Upper lobe of left lung (tissue), 6 donors: Measurements from ENCODE around the gene SMC5. TPM values are rescaled to one million over a fixed set of nuclear protein-coding genes. Genes with fewer than 3 reads are reported as not detected.

Experiments used
- ATAC-seq, 2 donors: fragments of 200-7000 bp; cut with Tn5 transposase; one replicate each; pipeline ENCODE4 v1.9.1; 2022; ENCODE audit warnings: mild to moderate bottlenecking in 2 of 2, moderate library complexity in 2 of 2; ENCODE audit not compliant: low FRiP score in 2 of 2
- DNase-seq, 2 donors: peaks; one replicate each; pipeline ENCODE4 v3.0.0-alpha.2; 2019 to 2020
- H3K27ac ChIP-seq, 4 donors: fragments of 200-600 bp; sonication (generic); one replicate each; pipeline ENCODE4 v1.5.1; 2016 to 2019
- H3K27me3 ChIP-seq, 4 donors: fragments of 200-600 bp; sonication (generic); one replicate each; pipeline ENCODE4 v1.5.1; 2017 to 2019
- H3K36me3 ChIP-seq, 4 donors: fragments of 200-600 bp; sonication (generic); one replicate each; pipeline ENCODE4 v1.5.1; 2016 to 2019
- H3K4me1 ChIP-seq, 4 donors: fragments of 200-600 bp; sonication (generic); one replicate each; pipeline ENCODE4 v1.5.1; 2018 to 2019
- H3K4me3 ChIP-seq, 4 donors: fragments of 200-600 bp; sonication (generic); one replicate each; pipeline ENCODE4 v1.5.1; 2017 to 2019; ENCODE audit warnings: mild to moderate bottlenecking in 2 of 4, moderate library complexity in 1 of 4
- H3K9me3 ChIP-seq, 4 donors: fragments of 200-600 bp; sonication (generic); one replicate each; pipeline ENCODE4 v1.5.1; 2018 to 2019
- CTCF ChIP-seq, 6 experiments: fragments of 450-650 bp in 4 of 6; fragments of 200-600 bp in 2 of 6; sonication (generic) in 2 of 6; IDR thresholded peaks; one replicate each; pipeline ENCODE4 v1.5.1; 2016 to 2019; ENCODE audit warnings: antibody characterized with exemption in 6 of 6
- EP300 ChIP-seq, 4 donors: sonication (generic); formaldehyde crosslinking; IDR thresholded peaks; one replicate each; pipeline ENCODE4 v1.5.1; 2017; ENCODE audit warnings: antibody characterized with exemption in 4 of 4, control low read depth in 2 of 4
- POLR2A ChIP-seq, 4 donors: fragments of 450-650 bp; IDR thresholded peaks; one replicate each; pipeline ENCODE4 v1.5.1; 2016 to 2017; ENCODE audit warnings: antibody characterized with exemption in 4 of 4, mild to moderate bottlenecking in 2 of 4
- POLR2AphosphoS5 ChIP-seq, 2 donors: sonication (generic); formaldehyde crosslinking; IDR thresholded peaks; one replicate each; pipeline ENCODE4 v1.5.1; 2017; ENCODE audit warnings: antibody characterized with exemption in 2 of 2
- WGBS, 2 donors: methylation state at CpG; one replicate each; pipeline ENCODE4 v1.1.5; 2017 to 2018; 5-methylcytosine and 5-hydroxymethylcytosine counted together
- total RNA-seq, 6 donors: library from RNA; depleted of rRNA in 4 of 6; stranded (reverse); fragments of >200 nt in 4 of 6; gene quantifications; one replicate each; pipeline versions ENCODE4 v1.1.0 to v1.2.1, GENCODE V29; 2016 to 2021
- donor health status: DM: no; HTN: no; CAD: no; lungs with moderate emphysema.
- donor health status: DM: no; HTN: yes; CAD: no; lungs with severe emphysema.

The SMC5 gene
- total RNA-seq, 6 donors from 2014 or later, result 18.8 to 60.7 (median 28.2) TPM

DNA sequence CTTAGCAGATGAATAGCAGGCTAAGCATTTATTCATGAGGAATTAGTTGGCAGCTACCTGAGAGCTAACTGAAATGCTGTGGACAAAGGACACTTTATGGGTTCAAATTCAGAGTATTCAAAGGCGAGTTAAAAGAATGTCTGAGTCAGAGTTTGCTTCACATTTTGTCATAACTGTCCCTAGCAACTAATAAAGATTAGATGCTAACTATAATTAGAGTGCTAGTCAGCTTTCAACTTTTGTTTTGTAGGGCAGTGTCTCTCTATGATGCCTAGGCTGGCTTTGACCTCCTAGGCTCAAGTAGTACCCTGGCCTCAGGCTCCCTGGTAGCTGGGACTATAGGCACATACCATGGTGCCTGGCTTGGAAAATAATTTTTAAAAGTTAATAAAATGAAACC, 4.6 kb downstream of the SMC5 start:
- H3K4me3 ChIP-seq, result no peak overlapping the region
- no peaks in the 10 kb centered on the region for H3K27me3 ChIP-seq
- peaks cover 9 to 51% (median 12%) of the 10 kb centered on the region in 4 donors for H3K36me3 ChIP-seq
- H3K27ac ChIP-seq, result peak overlapping the region in 2 of 4 donors; percentile 29 to 35
- TF ChIP-seq EP300 (IDR thresholded peaks at IDR 0.05), result no peak
- no peak for TF ChIP-seq POLR2A (IDR thresholded peaks at IDR 0.05)
- no peak for TF ChIP-seq POLR2AphosphoS5 (IDR thresholded peaks at IDR 0.05)
- no peak for TF ChIP-seq CTCF (IDR thresholded peaks at IDR 0.05)
- H3K9me3 ChIP-seq, result no peaks in the 10 kb centered on the region
- 59 to 73% methylated on average over 1 of the region's 1 CpG for WGBS, 2 donors
- ATAC-seq (no peak), DNase-seq (no peak)
- peaks cover 27 to 40% (median 35%) of the 10 kb centered on the region in 4 donors for H3K4me1 ChIP-seq

- Histone ChIP-seq H3K27ac (no peak overlapping the region), H3K4me1 (peaks cover 0 to 10% (median 2%) of the 10 kb centered on the region in 4 donors), H3K4me3 (no peak overlapping the region), H3K9me3 (no peaks in the 10 kb centered on the region), H3K36me3 (peaks cover 3 to 46% (median 17%) of the 10 kb centered on the region in 4 donors), H3K27me3 (no peaks in the 10 kb centered on the region)
- ATAC-seq (no peak), DNase-seq (no peak)
- 87 to 97% methylated on average over 2 of the region's 2 CpGs for WGBS, 2 donors
- no peak for TF ChIP-seq CTCF (IDR thresholded peaks at IDR 0.05)
- TF ChIP-seq EP300 (IDR thresholded peaks at IDR 0.05), result no peak
- no peak for TF ChIP-seq POLR2AphosphoS5 (IDR thresholded peaks at IDR 0.05)
- TF ChIP-seq POLR2A (IDR thresholded peaks at IDR 0.05), result no peak
These were observed 19.5 kb downstream of the SMC5 start for GRCh38 chr9:70278305-70278704.

GRCh38 chr9:70283848-70284247, 25.1 kb downstream of the SMC5 start:
- H3K27ac ChIP-seq, result peak overlapping the region in 1 of 4 donors; percentile 56
- WGBS, 2 donors, result 88 to 92% methylated on average over 1 of the region's 1 CpG
- ATAC-seq, result no peak
- peaks cover 3 to 87% (median 19%) of the 10 kb centered on the region in 4 donors for H3K36me3 ChIP-seq
- no peak for DNase-seq
- H3K4me1 ChIP-seq, result peaks cover 0 to 13% (median 3%) of the 10 kb centered on the region in 4 donors
- no peak for TF ChIP-seq EP300 (IDR thresholded peaks at IDR 0.05)
- H3K27me3 ChIP-seq, result no peaks in the 10 kb centered on the region
- H3K9me3 ChIP-seq, result no peaks in the 10 kb centered on the region
- H3K4me3 ChIP-seq, result no peak overlapping the region

DNA sequence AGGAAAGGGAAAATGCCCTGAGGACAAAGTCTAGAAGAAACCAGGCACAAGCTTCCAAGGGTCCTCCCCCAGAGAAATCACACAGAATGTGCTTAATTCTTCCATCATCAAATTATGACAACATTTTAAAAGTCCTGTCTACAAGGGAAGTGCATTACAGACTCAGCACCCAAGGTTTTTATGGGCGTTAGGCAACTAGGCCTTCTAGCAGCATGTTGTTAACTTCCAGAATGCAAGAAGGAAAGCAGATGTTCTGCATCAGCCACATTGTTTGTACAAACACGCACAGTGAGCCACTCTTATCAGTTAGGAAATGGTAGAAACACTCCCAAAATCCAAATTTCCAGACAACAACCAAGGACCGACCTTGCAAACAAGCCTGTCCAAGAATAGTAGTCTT, 26.5 kb downstream of the SMC5 start:
- 60 to 62% methylated on average over 3 of the region's 3 CpGs for WGBS, 2 donors
- peak in 1 of 2 donors; percentile 58 for ATAC-seq
- H3K9me3 ChIP-seq, result no peaks in the 10 kb centered on the region
- peak overlapping the region in 2 of 4 donors; percentile 46 to 56 for H3K27ac ChIP-seq
- H3K27me3 ChIP-seq, result no peaks in the 10 kb centered on the region
- peaks cover 0 to 13% (median 3%) of the 10 kb centered on the region in 4 donors for H3K4me1 ChIP-seq
- DNase-seq, result no peak
- H3K36me3 ChIP-seq, result peaks cover 3 to 73% (median 17%) of the 10 kb centered on the region in 4 donors
- peak in 1 of 2 donors; percentile 25 for TF ChIP-seq POLR2AphosphoS5 (IDR thresholded peaks at IDR 0.05)
- no peak for TF ChIP-seq EP300 (IDR thresholded peaks at IDR 0.05)
- no peak overlapping the region for H3K4me3 ChIP-seq

DNA sequence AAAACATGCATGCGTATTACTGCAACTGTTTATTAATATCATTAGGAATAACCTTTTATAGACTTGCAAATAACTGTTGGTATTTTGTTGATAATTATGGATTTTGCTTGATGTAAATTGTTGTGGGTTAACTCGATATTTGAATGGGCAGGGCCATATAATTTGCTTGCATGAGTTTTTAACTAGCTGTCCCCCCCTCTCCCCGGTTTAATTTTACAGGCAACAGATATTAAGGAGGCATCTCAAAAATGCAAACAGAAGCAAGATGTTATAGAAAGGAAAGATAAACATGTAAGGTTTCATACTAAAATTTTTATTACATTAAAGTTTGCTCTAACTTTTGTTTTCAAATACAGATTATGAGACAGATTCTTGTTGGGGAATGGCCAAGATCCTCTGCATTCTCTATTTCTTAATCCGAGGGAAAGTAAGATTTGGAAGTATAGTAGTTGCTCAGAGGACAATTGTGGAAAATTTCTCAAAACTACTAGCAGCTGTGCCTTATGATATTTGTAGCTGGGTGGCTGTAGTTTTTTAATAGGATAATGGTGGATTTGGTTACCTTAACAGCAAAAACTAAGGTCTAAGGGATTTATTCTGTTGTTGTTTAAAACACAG, 27.3 kb downstream of the SMC5 start:
- Histone ChIP-seq H3K9me3 (no peaks in the 10 kb centered on the region), H3K36me3 (peaks cover 3 to 69% (median 10%) of the 10 kb centered on the region in 4 donors), H3K27me3 (no peaks in the 10 kb centered on the region), H3K4me3 (no peak overlapping the region), H3K4me1 (peaks cover 0 to 13% (median 3%) of the 10 kb centered on the region in 4 donors), H3K27ac (peak overlapping the region in 1 of 4 donors; percentile 32)
- ATAC-seq (no peak), DNase-seq (no peak)
- TF ChIP-seq CTCF (IDR thresholded peaks at IDR 0.05), result no peak
- no peak for TF ChIP-seq EP300 (IDR thresholded peaks at IDR 0.05)
- TF ChIP-seq POLR2A (IDR thresholded peaks at IDR 0.05), result no peak
- TF ChIP-seq POLR2AphosphoS5 (IDR thresholded peaks at IDR 0.05), result no peak
- WGBS, 2 donors, result 78 to 80% methylated on average over 4 of the region's 4 CpGs

DNA sequence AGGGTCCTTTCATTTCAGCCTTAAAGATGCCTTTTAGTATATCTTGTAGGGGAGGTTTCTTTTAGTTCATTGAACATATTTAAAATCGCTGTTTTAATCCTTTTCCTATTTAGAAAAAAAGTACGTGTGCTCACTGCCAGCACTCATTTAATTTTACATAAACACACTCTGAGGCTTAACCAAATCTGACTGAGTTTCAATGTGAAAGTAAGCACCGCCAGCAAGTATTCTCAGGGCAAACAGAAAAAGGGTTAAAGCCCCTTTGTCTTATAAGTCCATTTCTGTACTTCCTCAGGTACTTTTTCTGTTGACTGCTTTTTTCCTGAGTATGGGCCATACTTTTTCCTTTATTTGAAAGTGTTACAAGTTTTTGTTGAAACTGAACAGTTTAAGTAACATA, 31.8 kb downstream of the SMC5 start:
- Histone ChIP-seq H3K9me3 (peaks cover 0 to 10% (median 0%) of the 10 kb centered on the region in 4 donors), H3K4me1 (no peaks in the 10 kb centered on the region), H3K27me3 (no peaks in the 10 kb centered on the region), H3K27ac (no peak overlapping the region), H3K4me3 (no peak overlapping the region), H3K36me3 (peaks cover 0 to 38% (median 4%) of the 10 kb centered on the region in 4 donors)
- TF ChIP-seq CTCF (IDR thresholded peaks at IDR 0.05), result no peak
- WGBS, 2 donors, result 82 to 87% methylated on average over 3 of the region's 3 CpGs
- no peak for ATAC-seq
- DNase-seq, result no peak
